Activated CD4-positive, alpha-beta T cell treated with anti-CD3 and anti-CD28 coated beads, Interleukin-2, Interleukin-6, amounts not matched to agents 100 ng/mL and 50 ng/mL, durations not matched to agents 16 hours and 8 hours (primary cell): ENCODE measurements around the gene TGFBR2.

ENCODE experiments used
- DNase-seq: peaks from one replicate; pipeline ENCODE4 v3.0.0-alpha.2; 2020

Gene TGFBR2

GRCh38 chr3:30728143-30728542, 121.7 kb downstream of the TGFBR2 start:
- no peak for DNase-seq

GRCh38 chr3:30729512-30729911, 123.1 kb downstream of the TGFBR2 start:
- no peak for DNase-seq

- no peak for DNase-seq
Measured at GRCh38 chr3:30729936-30730335, 123.5 kb downstream of the TGFBR2 start.

- no peak for DNase-seq
Measured at GRCh38 chr3:30730967-30731366, 124.6 kb downstream of the TGFBR2 start.

- DNase-seq, result no peak
Measured at GRCh38 chr3:30733209-30733608, 126.8 kb downstream of the TGFBR2 start.

GRCh38 chr3:30733696-30734095, 127.3 kb downstream of the TGFBR2 start:
- DNase-seq, result no peak

GRCh38 chr3:30737743-30738499, 131.5 kb downstream of the TGFBR2 start:
- DNase-seq, result no peak

- DNase-seq, result no peak
Measured at GRCh38 chr3:30738605-30739004, 132.2 kb downstream of the TGFBR2 start.

GRCh38 chr3:30741889-30742288, 135.5 kb downstream of the TGFBR2 start:
- DNase-seq, result no peak

- DNase-seq, result no peak
Measured at GRCh38 chr3:30742796-30743619, 136.6 kb downstream of the TGFBR2 start.
